ENCODE measurements around the gene PLEKHG1. TPM values are rescaled to one million over a fixed set of nuclear protein-coding genes. Genes with fewer than 3 reads are reported as not detected.

PLEKHG1 gene
- polyA plus RNA-seq, 1 donor from 2014 or later, result 2.6 TPM

- Histone ChIP-seq H3K27me3 (ENCODE audit: insufficient read depth, low read depth, low read length) (no peaks in the 10 kb centered on the region), H3K79me2 (replicated peaks; ENCODE audit: insufficient read depth, low read length) (no peaks in the 10 kb centered on the region), H3K27ac (ENCODE audit: low read length) (no peak overlapping the region), H3K36me3 (ENCODE audit: insufficient read depth, low read length) (no peaks in the 10 kb centered on the region), H3K9me3 (ENCODE audit: low read length) (no peaks in the 10 kb centered on the region), H3K9ac (ENCODE audit: low read length) (no peak overlapping the region), H3K9me2 (ENCODE audit: insufficient read depth, low read length) (no peaks in the 10 kb centered on the region), H3K4me2 (ENCODE audit: low read length) (no peak overlapping the region), H3F3A (ENCODE audit: insufficient read depth, low read length, poor library complexity, severe bottlenecking) (no peaks in the 10 kb centered on the region), H4K20me1 (ENCODE audit: insufficient read depth) (no peaks in the 10 kb centered on the region), H2AFZ (ENCODE audit: low read depth, low read length) (no peak overlapping the region), H3K4me3 (ENCODE audit: low read length) (no peak overlapping the region)
- no peak for TF ChIP-seq EP300 (conservative IDR thresholded peaks at IDR 0.05; ENCODE audit: poor library complexity, severe bottlenecking)
- no peak for TF ChIP-seq SMC3 (conservative IDR thresholded peaks at IDR 0.05; ENCODE audit: poor library complexity)
- TF ChIP-seq TAF1 (IDR thresholded peaks at IDR 0.05; ENCODE audit: low read depth), result no peak
- TF ChIP-seq, protein P1, sequence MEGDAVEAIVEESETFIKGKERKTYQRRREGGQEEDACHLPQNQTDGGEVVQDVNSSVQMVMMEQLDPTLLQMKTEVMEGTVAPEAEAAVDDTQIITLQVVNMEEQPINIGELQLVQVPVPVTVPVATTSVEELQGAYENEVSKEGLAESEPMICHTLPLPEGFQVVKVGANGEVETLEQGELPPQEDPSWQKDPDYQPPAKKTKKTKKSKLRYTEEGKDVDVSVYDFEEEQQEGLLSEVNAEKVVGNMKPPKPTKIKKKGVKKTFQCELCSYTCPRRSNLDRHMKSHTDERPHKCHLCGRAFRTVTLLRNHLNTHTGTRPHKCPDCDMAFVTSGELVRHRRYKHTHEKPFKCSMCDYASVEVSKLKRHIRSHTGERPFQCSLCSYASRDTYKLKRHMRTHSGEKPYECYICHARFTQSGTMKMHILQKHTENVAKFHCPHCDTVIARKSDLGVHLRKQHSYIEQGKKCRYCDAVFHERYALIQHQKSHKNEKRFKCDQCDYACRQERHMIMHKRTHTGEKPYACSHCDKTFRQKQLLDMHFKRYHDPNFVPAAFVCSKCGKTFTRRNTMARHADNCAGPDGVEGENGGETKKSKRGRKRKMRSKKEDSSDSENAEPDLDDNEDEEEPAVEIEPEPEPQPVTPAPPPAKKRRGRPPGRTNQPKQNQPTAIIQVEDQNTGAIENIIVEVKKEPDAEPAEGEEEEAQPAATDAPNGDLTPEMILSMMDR (IDR thresholded peaks at IDR 0.05; ENCODE audit: poor library complexity, severe bottlenecking), result no peak
- no peak for TF ChIP-seq RAD21 (conservative IDR thresholded peaks at IDR 0.05)
- TF ChIP-seq, protein P2, sequence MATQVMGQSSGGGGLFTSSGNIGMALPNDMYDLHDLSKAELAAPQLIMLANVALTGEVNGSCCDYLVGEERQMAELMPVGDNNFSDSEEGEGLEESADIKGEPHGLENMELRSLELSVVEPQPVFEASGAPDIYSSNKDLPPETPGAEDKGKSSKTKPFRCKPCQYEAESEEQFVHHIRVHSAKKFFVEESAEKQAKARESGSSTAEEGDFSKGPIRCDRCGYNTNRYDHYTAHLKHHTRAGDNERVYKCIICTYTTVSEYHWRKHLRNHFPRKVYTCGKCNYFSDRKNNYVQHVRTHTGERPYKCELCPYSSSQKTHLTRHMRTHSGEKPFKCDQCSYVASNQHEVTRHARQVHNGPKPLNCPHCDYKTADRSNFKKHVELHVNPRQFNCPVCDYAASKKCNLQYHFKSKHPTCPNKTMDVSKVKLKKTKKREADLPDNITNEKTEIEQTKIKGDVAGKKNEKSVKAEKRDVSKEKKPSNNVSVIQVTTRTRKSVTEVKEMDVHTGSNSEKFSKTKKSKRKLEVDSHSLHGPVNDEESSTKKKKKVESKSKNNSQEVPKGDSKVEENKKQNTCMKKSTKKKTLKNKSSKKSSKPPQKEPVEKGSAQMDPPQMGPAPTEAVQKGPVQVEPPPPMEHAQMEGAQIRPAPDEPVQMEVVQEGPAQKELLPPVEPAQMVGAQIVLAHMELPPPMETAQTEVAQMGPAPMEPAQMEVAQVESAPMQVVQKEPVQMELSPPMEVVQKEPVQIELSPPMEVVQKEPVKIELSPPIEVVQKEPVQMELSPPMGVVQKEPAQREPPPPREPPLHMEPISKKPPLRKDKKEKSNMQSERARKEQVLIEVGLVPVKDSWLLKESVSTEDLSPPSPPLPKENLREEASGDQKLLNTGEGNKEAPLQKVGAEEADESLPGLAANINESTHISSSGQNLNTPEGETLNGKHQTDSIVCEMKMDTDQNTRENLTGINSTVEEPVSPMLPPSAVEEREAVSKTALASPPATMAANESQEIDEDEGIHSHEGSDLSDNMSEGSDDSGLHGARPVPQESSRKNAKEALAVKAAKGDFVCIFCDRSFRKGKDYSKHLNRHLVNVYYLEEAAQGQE (IDR thresholded peaks at IDR 0.05; ENCODE audit: borderline replicate concordance), result no peak
These were observed 10.9 kb downstream of the PLEKHG1 start for GRCh38 chr6:150610584-150610983.

- no peak overlapping the region for H2AFZ ChIP-seq (ENCODE audit: low read depth, low read length)
- H3K9me2 ChIP-seq (ENCODE audit: insufficient read depth, low read length), result no peaks in the 10 kb centered on the region
- H3K9me3 ChIP-seq (ENCODE audit: low read length), result no peaks in the 10 kb centered on the region
- H3K36me3 ChIP-seq (ENCODE audit: insufficient read depth, low read length), result no peaks in the 10 kb centered on the region
- H3K27me3 ChIP-seq (ENCODE audit: insufficient read depth, low read depth, low read length), result no peaks in the 10 kb centered on the region
- no peak overlapping the region for H3K9ac ChIP-seq (ENCODE audit: low read length)
- H3K79me2 ChIP-seq (replicated peaks; ENCODE audit: insufficient read depth, low read length), result no peaks in the 10 kb centered on the region
- no peak overlapping the region for H3K4me3 ChIP-seq (ENCODE audit: low read length)
- H4K20me1 ChIP-seq (ENCODE audit: insufficient read depth), result no peaks in the 10 kb centered on the region
- H3K4me2 ChIP-seq (ENCODE audit: low read length), result no peak overlapping the region
- TF ChIP-seq EZH2 (IDR thresholded peaks at IDR 0.05; ENCODE audit: borderline replicate concordance, insufficient read depth, low read length, poor library complexity, severe bottlenecking), result no peak
- H3F3A ChIP-seq (ENCODE audit: insufficient read depth, low read length, poor library complexity, severe bottlenecking), result no peaks in the 10 kb centered on the region
- no peak overlapping the region for H3K27ac ChIP-seq (ENCODE audit: low read length)
These were observed 13.6 kb downstream of the PLEKHG1 start for GRCh38 chr6:150613269-150613668.

DNA sequence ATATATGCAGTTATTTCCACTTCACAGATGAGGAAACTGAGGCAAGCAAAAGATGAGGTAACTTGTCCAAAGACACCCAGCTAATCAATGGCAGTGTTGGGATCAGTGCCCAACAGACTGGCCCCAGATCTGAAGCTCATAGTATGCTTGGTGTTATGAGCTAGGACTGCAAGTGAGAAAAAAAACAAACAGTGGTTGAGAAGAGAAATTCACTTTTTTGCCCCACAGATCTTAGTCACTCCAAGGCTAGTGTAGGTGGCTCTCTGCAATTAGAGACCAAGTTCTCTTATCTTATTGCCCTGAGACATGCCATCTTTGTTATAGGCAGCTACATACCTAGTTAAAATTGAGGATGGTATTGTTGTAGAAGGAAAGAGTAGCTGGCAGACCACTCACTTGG lies 16.3 kb downstream of the PLEKHG1 start:
- no peaks in the 10 kb centered on the region for H3K9me3 ChIP-seq (ENCODE audit: low read length)
- H3K27me3 ChIP-seq (ENCODE audit: insufficient read depth, low read depth, low read length), result no peaks in the 10 kb centered on the region
- H2AFZ ChIP-seq (ENCODE audit: low read depth, low read length), result no peak overlapping the region
- no peaks in the 10 kb centered on the region for H3F3A ChIP-seq (ENCODE audit: insufficient read depth, low read length, poor library complexity, severe bottlenecking)
- TF ChIP-seq MXI1 (conservative IDR thresholded peaks at IDR 0.05; ENCODE audit: poor library complexity, severe bottlenecking) (no peak), TAF1 (IDR thresholded peaks at IDR 0.05; ENCODE audit: low read depth) (no peak), POLR2AphosphoS5 (IDR thresholded peaks at IDR 0.05) (no peak), RAD21 (conservative IDR thresholded peaks at IDR 0.05) (no peak), EZH2 (IDR thresholded peaks at IDR 0.05; ENCODE audit: borderline replicate concordance, insufficient read depth, low read length, poor library complexity, severe bottlenecking) (no peak), EP300 (conservative IDR thresholded peaks at IDR 0.05; ENCODE audit: poor library complexity, severe bottlenecking) (no peak)
- TF ChIP-seq, protein P1 (IDR thresholded peaks at IDR 0.05; ENCODE audit: poor library complexity, severe bottlenecking), result no peak
- H3K9me2 ChIP-seq (ENCODE audit: insufficient read depth, low read length), result no peaks in the 10 kb centered on the region
- no peak overlapping the region for H3K27ac ChIP-seq (ENCODE audit: low read length)
- H4K20me1 ChIP-seq (ENCODE audit: insufficient read depth), result no peaks in the 10 kb centered on the region
- H3K36me3 ChIP-seq (ENCODE audit: insufficient read depth, low read length), result no peaks in the 10 kb centered on the region
- no peak overlapping the region for H3K4me2 ChIP-seq (ENCODE audit: low read length)
- H3K79me2 ChIP-seq (replicated peaks; ENCODE audit: insufficient read depth, low read length), result no peaks in the 10 kb centered on the region
- H3K9ac ChIP-seq (ENCODE audit: low read length), result no peak overlapping the region
- H3K4me3 ChIP-seq (ENCODE audit: low read length), result no peak overlapping the region

Data from neural cell (in vitro differentiated cells).